Liver (tissue), 9 donors: ENCODE data around the gene MAP3K5. TPM values are rescaled to one million over a fixed set of nuclear protein-coding genes. Genes with fewer than 3 reads are reported as not detected.

Source experiments
- DNase-seq: peaks from one replicate; pipeline ENCODE4 v3.0.0-alpha.2; 2017; ENCODE audit warnings: low spot score
- H3K27ac ChIP-seq, 2 donors: one replicate each; pipeline ENCODE4 v1.7.0; 2013; ENCODE audit warnings: inconsistent platforms in 2 of 2, low read length in 2 of 2, control low read depth in 1 of 2, low read depth in 1 of 2, mild to moderate bottlenecking in 1 of 2
- H3K27me3 ChIP-seq, 4 donors: one replicate each; pipeline versions ENCODE4 v1.6.1 to v1.7.0; 2013; ENCODE audit warnings: low read length in 3 of 4, inconsistent platforms in 1 of 4, mild to moderate bottlenecking in 1 of 4, moderate library complexity in 1 of 4; ENCODE audit not compliant: control insufficient read depth in 4 of 4, insufficient read depth in 4 of 4
- H3K36me3 ChIP-seq, 4 donors: one replicate each; pipeline versions ENCODE4 v1.6.1 to v1.7.0; 2013; ENCODE audit warnings: low read length in 3 of 4, mild to moderate bottlenecking in 3 of 4, low read depth in 1 of 4, moderate library complexity in 1 of 4; ENCODE audit not compliant: control insufficient read depth in 4 of 4, insufficient read depth in 3 of 4
- H3K4me1 ChIP-seq, 4 donors: one replicate each; pipeline versions ENCODE4 v1.6.1 to v1.7.0; 2013; ENCODE audit warnings: low read length in 3 of 4, mild to moderate bottlenecking in 3 of 4, moderate library complexity in 1 of 4; ENCODE audit not compliant: control insufficient read depth in 4 of 4, insufficient read depth in 4 of 4
- H3K4me3 ChIP-seq, 3 donors: one replicate each; pipeline versions ENCODE4 v1.6.1 to v1.7.0; 2013; ENCODE audit warnings: low read length in 3 of 3, control low read depth in 1 of 3, low read depth in 1 of 3, mild to moderate bottlenecking in 1 of 3
- H3K9ac ChIP-seq, 2 donors: one replicate each; pipeline ENCODE4 v1.7.0; 2013; ENCODE audit warnings: low read length in 2 of 2, mild to moderate bottlenecking in 2 of 2, moderate library complexity in 2 of 2, control low read depth in 1 of 2, low read depth in 1 of 2
- H3K9me3 ChIP-seq, 4 donors: one replicate each; pipeline versions ENCODE4 v1.6.1 to v1.7.0; 2013; ENCODE audit warnings: low read length in 3 of 4; ENCODE audit not compliant: control insufficient read depth in 4 of 4
- ATF3 ChIP-seq: IDR thresholded peaks from 2 replicates; pipeline ENCODE4 v1.6.1; 2016; ENCODE audit warnings: antibody characterized with exemption
- CTCF ChIP-seq: fragments of 150-350 bp; IDR thresholded peaks from 2 replicates; pipeline ENCODE4 v1.5.1; 2017; ENCODE audit warnings: improper control_type of control experiment, low read depth, low read length; ENCODE audit not compliant: missing input control
- EGR1 ChIP-seq, 2 donors: IDR thresholded peaks; 2 replicates each; pipeline ENCODE4 v1.6.1; 2016 to 2018; ENCODE audit warnings: antibody characterized with exemption in 2 of 2, low read depth in 2 of 2
- FOXA2 ChIP-seq: IDR thresholded peaks from 2 replicates; pipeline ENCODE4 v1.6.1; 2016; ENCODE audit warnings: antibody characterized with exemption
- GABPA ChIP-seq, 2 donors: IDR thresholded peaks in 1 of 2; conservative IDR thresholded peaks in 1 of 2; 2 replicates each; pipeline ENCODE4 v1.6.1; 2016; ENCODE audit warnings: antibody characterized with exemption in 2 of 2, mild to moderate bottlenecking in 1 of 2, moderate library complexity in 1 of 2
- HNF4A ChIP-seq, 2 donors: conservative IDR thresholded peaks; 2 replicates each; pipeline ENCODE4 v1.6.1; 2016; ENCODE audit warnings: antibody characterized with exemption in 2 of 2, mild to moderate bottlenecking in 2 of 2
- JUND ChIP-seq, 2 donors: IDR thresholded peaks; 2 replicates each; pipeline ENCODE4 v1.6.1; 2016; ENCODE audit warnings: antibody characterized with exemption in 2 of 2
- NR2F2 ChIP-seq: IDR thresholded peaks from 2 replicates; pipeline ENCODE4 v1.6.1; 2016; ENCODE audit warnings: antibody characterized with exemption
- RAD21 ChIP-seq, 2 donors: IDR thresholded peaks; 2 replicates each; pipeline ENCODE4 v1.6.1; 2016; ENCODE audit warnings: antibody characterized with exemption in 2 of 2, mild to moderate bottlenecking in 2 of 2
- REST ChIP-seq: IDR thresholded peaks from 2 replicates; pipeline ENCODE4 v1.6.1; 2016; ENCODE audit warnings: antibody characterized with exemption, mild to moderate bottlenecking
- RXRA ChIP-seq, 2 donors: IDR thresholded peaks; 2 replicates each; pipeline ENCODE4 v1.6.1; 2017 to 2018; ENCODE audit warnings: antibody characterized with exemption in 2 of 2, mild to moderate bottlenecking in 1 of 2
- SP1 ChIP-seq: IDR thresholded peaks from 2 replicates; pipeline ENCODE4 v1.6.1; 2018; ENCODE audit warnings: antibody characterized with exemption, mild to moderate bottlenecking
- TAF1 ChIP-seq: conservative IDR thresholded peaks from 2 replicates; pipeline ENCODE4 v1.6.1; 2016; ENCODE audit warnings: antibody characterized with exemption, mild to moderate bottlenecking
- WGBS: extraction: QIAGEN DNeasy Blood & Tissue Kit; methylation state at CpG from one replicate; pipeline ENCODE4 v1.1.7; 2013; 5-methylcytosine and 5-hydroxymethylcytosine counted together
- polyA plus RNA-seq, 2 donors: library from polyadenylated mRNA; stranded (reverse) in 1 of 2; unstranded in 1 of 2; fragments of 200-250 nt in 1 of 2; fragments of >200 nt in 1 of 2; fragmentation: Nextera tagmentation in 1 of 2; extraction: Ambion mirVana in 1 of 2; gene quantifications; one replicate each; pipeline versions ENCODE4 v1.2.1 to v1.2.3, GENCODE V29; 2013 to 2015
- total RNA-seq, 2 donors: library from RNA; depleted of rRNA; stranded (reverse); fragments of >200 nt; gene quantifications; one replicate each; pipeline ENCODE4 v1.2.3, GENCODE V29; 2014
- donor health status: healthy.
- donor health status: healthy.
- donor health status: healthy.
- donor health status: healthy.
- donor health status: healthy.

MAP3K5 gene
- total and polyA plus RNA-seq, 4 donors, result 2.9 to 18.0 (median 5.5) TPM

GRCh38 chr6:136517582-136517981 lies 274.7 kb downstream of the MAP3K5 start:
- no peak for DNase-seq
- TF ChIP-seq GABPA (IDR thresholded peaks at IDR 0.05 in 1 of 2, conservative IDR thresholded peaks at IDR 0.05 in 1 of 2), result no peak
- no peak for TF ChIP-seq RAD21 (IDR thresholded peaks at IDR 0.05)
- TF ChIP-seq HNF4A (conservative IDR thresholded peaks at IDR 0.05), result peak in 1 of 2 donors; percentile 38
- TF ChIP-seq RXRA (IDR thresholded peaks at IDR 0.05), result peak in 1 of 2 donors; percentile 10
- no peaks in the 10 kb centered on the region for H3K9me3 ChIP-seq
- no peaks in the 10 kb centered on the region for H3K27me3 ChIP-seq
- WGBS, result 55% methylated on average over 3 of the region's 3 CpGs
- H3K4me3 ChIP-seq, result no peak overlapping the region
- peaks cover 2 to 19% (median 4%) of the 10 kb centered on the region in 4 donors for H3K4me1 ChIP-seq
- no peaks in the 10 kb centered on the region for H3K36me3 ChIP-seq
- H3K27ac ChIP-seq, result no peak overlapping the region
- no peak overlapping the region for H3K9ac ChIP-seq

GRCh38 chr6:136517002-136517401 lies 275.3 kb downstream of the MAP3K5 start:
- no peaks in the 10 kb centered on the region for H3K27me3 ChIP-seq
- no peak overlapping the region for H3K27ac ChIP-seq
- peaks cover 2 to 24% (median 9%) of the 10 kb centered on the region in 4 donors for H3K4me1 ChIP-seq
- H3K9me3 ChIP-seq, result no peaks in the 10 kb centered on the region
- H3K4me3 ChIP-seq, result no peak overlapping the region
- H3K9ac ChIP-seq, result no peak overlapping the region
- no peak for DNase-seq
- no peaks in the 10 kb centered on the region for H3K36me3 ChIP-seq
- TF ChIP-seq CTCF (no peak), NR2F2 (no peak), SP1 (no peak), JUND (IDR thresholded peaks at IDR 0.05) (no peak), FOXA2 (no peak), EGR1 (IDR thresholded peaks at IDR 0.05; ENCODE audit: low read depth in 2 of 2) (no peak), ATF3 (no peak), REST (no peak), GABPA (IDR thresholded peaks at IDR 0.05 in 1 of 2, conservative IDR thresholded peaks at IDR 0.05 in 1 of 2) (no peak)

- no peak for TF ChIP-seq CTCF
- TF ChIP-seq RXRA (IDR thresholded peaks at IDR 0.05), result no peak
- TF ChIP-seq ATF3, result no peak
- no peak for TF ChIP-seq FOXA2
- no peak for TF ChIP-seq JUND (IDR thresholded peaks at IDR 0.05)
- no peak for TF ChIP-seq GABPA (IDR thresholded peaks at IDR 0.05 in 1 of 2, conservative IDR thresholded peaks at IDR 0.05 in 1 of 2)
- no peak for TF ChIP-seq HNF4A (conservative IDR thresholded peaks at IDR 0.05)
- no peak for TF ChIP-seq TAF1
- no peak for DNase-seq
- 92% methylated on average over 4 of the region's 4 CpGs for WGBS
Observed at GRCh38 chr6:136514591-136514990, 277.7 kb downstream of the MAP3K5 start.

More at GRCh38 chr6:136514591-136514990, 277.7 kb downstream of the MAP3K5 start:
- Histone ChIP-seq H3K27ac (no peak overlapping the region), H3K9me3 (no peaks in the 10 kb centered on the region), H3K36me3 (no peaks in the 10 kb centered on the region), H3K4me1 (peaks cover 2 to 40% (median 27%) of the 10 kb centered on the region in 4 donors), H3K9ac (no peak overlapping the region), H3K27me3 (no peaks in the 10 kb centered on the region), H3K4me3 (no peak overlapping the region)
